ENCODE measurements around the gene SORCS1. TPM values are rescaled to one million over a fixed set of nuclear protein-coding genes. Genes with fewer than 3 reads are reported as not detected.

SORCS1 gene
- total RNA-seq, 1 donor from 2014 or later, result 1.1 TPM

DNA sequence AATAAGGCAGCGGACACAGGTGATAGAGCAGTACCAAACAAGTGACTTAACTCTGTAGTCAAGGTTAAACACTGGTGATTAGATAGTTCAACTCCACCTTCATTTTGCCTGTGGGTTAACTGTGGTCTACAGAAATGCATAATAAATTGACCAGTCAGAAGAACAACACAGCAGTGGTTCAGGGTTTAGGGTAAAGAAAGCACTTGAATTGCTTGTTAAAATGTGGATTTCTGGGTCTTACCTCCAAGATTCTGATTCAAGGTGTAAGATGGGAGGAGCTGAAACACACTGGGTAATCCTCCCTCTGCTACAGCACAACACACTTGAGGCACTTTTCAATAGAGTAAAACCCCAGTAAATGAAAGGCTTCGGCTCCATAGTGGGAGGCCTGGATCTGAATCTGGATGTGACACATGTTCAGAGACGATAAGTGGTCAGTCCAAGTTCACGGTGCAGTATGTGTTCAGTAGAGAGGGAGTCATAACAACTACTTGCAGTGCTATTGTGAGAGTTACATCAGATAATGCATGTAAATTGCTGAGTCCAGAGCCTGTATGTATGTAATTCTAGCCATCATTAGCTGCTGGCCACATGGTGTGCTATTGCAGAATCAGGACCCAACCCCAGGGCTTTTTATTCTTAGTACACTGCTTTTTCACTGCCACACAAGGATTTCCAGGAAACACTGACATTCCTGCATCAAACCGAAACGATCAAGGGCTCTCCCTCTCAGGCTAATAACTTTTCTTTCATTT is 141.7 kb downstream of the SORCS1 start:
- no peaks in the 10 kb centered on the region for H3K79me2 ChIP-seq (ENCODE audit: insufficient read depth, low read length)
- H4K20me1 ChIP-seq (ENCODE audit: insufficient read depth, low read length), result no peaks in the 10 kb centered on the region
- no peaks in the 10 kb centered on the region for H3K36me3 ChIP-seq (ENCODE audit: insufficient read depth, low read length)
- DNase-seq (ENCODE audit: low read depth) (no peak), FAIRE-seq (no peak)
- no peak overlapping the region for H3K4me2 ChIP-seq (ENCODE audit: low read length)
- no peak overlapping the region for H2AFZ ChIP-seq (ENCODE audit: low read depth, low read length)
- peaks cover 5% of the 10 kb centered on the region for H3K9me3 ChIP-seq (ENCODE audit: insufficient read depth, low read depth, low read length)
- no peak overlapping the region for H3K27ac Mint-ChIP-seq (ENCODE audit: unreplicated experiment)
- H3K27ac ChIP-seq (ENCODE audit: low read depth, low read length), result no peak overlapping the region
- no peak overlapping the region for H3K4me3 ChIP-seq (ENCODE audit: insufficient read depth, low read depth, low read length)
- no peaks in the 10 kb centered on the region for H3K27me3 ChIP-seq (ENCODE audit: insufficient read depth, low read length)
- no peak for TF ChIP-seq EZH2 (IDR thresholded peaks at IDR 0.05; ENCODE audit: insufficient read depth, low read length)
- TF ChIP-seq, protein P1, sequence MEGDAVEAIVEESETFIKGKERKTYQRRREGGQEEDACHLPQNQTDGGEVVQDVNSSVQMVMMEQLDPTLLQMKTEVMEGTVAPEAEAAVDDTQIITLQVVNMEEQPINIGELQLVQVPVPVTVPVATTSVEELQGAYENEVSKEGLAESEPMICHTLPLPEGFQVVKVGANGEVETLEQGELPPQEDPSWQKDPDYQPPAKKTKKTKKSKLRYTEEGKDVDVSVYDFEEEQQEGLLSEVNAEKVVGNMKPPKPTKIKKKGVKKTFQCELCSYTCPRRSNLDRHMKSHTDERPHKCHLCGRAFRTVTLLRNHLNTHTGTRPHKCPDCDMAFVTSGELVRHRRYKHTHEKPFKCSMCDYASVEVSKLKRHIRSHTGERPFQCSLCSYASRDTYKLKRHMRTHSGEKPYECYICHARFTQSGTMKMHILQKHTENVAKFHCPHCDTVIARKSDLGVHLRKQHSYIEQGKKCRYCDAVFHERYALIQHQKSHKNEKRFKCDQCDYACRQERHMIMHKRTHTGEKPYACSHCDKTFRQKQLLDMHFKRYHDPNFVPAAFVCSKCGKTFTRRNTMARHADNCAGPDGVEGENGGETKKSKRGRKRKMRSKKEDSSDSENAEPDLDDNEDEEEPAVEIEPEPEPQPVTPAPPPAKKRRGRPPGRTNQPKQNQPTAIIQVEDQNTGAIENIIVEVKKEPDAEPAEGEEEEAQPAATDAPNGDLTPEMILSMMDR (IDR thresholded peaks at IDR 0.05; ENCODE audit: insufficient read depth, low read depth, low read length), result no peak
- H3K4me1 Mint-ChIP-seq (ENCODE audit: low read depth, unreplicated experiment), result no peaks in the 10 kb centered on the region
- no peak overlapping the region for H3K9ac ChIP-seq (ENCODE audit: low read length)
- no peaks in the 10 kb centered on the region for H3K9me3 Mint-ChIP-seq (ENCODE audit: unreplicated experiment)
- no peaks in the 10 kb centered on the region for H3K4me1 ChIP-seq (ENCODE audit: insufficient read depth, low read length)
- H3K4me3 Mint-ChIP-seq (ENCODE audit: unreplicated experiment), result no peak overlapping the region
- H3K36me3 Mint-ChIP-seq (ENCODE audit: low read depth, unreplicated experiment), result no peaks in the 10 kb centered on the region
- no peaks in the 10 kb centered on the region for H3K27me3 Mint-ChIP-seq (ENCODE audit: low read depth, unreplicated experiment)

DNA sequence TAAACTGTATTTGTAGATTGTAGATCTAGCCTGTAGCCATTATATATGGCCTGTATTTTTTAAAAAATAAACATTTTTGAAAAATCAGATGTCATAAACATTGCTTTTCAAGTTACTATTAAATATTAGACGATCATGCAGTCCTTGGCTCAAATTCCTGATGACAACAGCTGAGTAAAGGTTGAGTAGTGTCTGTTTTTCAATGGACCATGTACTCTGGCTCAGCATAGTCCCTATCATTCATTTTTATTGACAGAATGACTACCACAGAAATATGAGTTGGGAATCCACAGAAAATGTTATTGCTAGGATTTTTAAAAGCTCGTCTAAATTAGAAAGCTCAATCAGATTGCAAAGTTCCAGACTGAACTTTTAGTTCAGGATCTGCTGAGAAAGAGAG is 145.4 kb downstream of the SORCS1 start:
- no peak overlapping the region for H3K9ac ChIP-seq (ENCODE audit: low read length)
- peaks cover 3% of the 10 kb centered on the region for H3K4me1 Mint-ChIP-seq (ENCODE audit: low read depth, unreplicated experiment)
- H3K36me3 ChIP-seq (ENCODE audit: insufficient read depth, low read length), result no peaks in the 10 kb centered on the region
- H2AFZ ChIP-seq (ENCODE audit: low read depth, low read length), result no peak overlapping the region
- TF ChIP-seq, protein P1 (IDR thresholded peaks at IDR 0.05; ENCODE audit: insufficient read depth, low read depth, low read length), result no peak
- TF ChIP-seq EZH2 (IDR thresholded peaks at IDR 0.05; ENCODE audit: insufficient read depth, low read length), result no peak
- H3K9me3 Mint-ChIP-seq (ENCODE audit: unreplicated experiment), result peaks cover 2% of the 10 kb centered on the region
- no peaks in the 10 kb centered on the region for H3K79me2 ChIP-seq (ENCODE audit: insufficient read depth, low read length)
- no peak overlapping the region for H3K27ac Mint-ChIP-seq (ENCODE audit: unreplicated experiment)
- no peaks in the 10 kb centered on the region for H3K27me3 Mint-ChIP-seq (ENCODE audit: low read depth, unreplicated experiment)
- no peak overlapping the region for H3K4me3 Mint-ChIP-seq (ENCODE audit: unreplicated experiment)
- H4K20me1 ChIP-seq (ENCODE audit: insufficient read depth, low read length), result no peaks in the 10 kb centered on the region
- FAIRE-seq (no peak), DNase-seq (ENCODE audit: low read depth) (no peak)
- H3K4me3 ChIP-seq (ENCODE audit: insufficient read depth, low read depth, low read length), result no peak overlapping the region
- H3K36me3 Mint-ChIP-seq (ENCODE audit: low read depth, unreplicated experiment), result no peaks in the 10 kb centered on the region
- H3K4me1 ChIP-seq (ENCODE audit: insufficient read depth, low read length), result no peaks in the 10 kb centered on the region
- no peak overlapping the region for H3K4me2 ChIP-seq (ENCODE audit: low read length)
- H3K27me3 ChIP-seq (ENCODE audit: insufficient read depth, low read length), result no peaks in the 10 kb centered on the region
- peaks cover 5% of the 10 kb centered on the region for H3K9me3 ChIP-seq (ENCODE audit: insufficient read depth, low read depth, low read length)
- no peak overlapping the region for H3K27ac ChIP-seq (ENCODE audit: low read depth, low read length)
